Mammary epithelial cell (primary cell): ENCODE results near the gene B3GALT6.

ENCODE experiments used
- CTCF ChIP-seq, 2 donors: IDR thresholded peaks in 1 of 2; conservative IDR thresholded peaks in 1 of 2; 2 replicates each; pipeline ENCODE4 v1.5.1; 2011 to 2012; ENCODE audit warnings: inconsistent platforms in 2 of 2, low read length in 2 of 2, mild to moderate bottlenecking in 2 of 2, control low read depth in 1 of 2, low read depth in 1 of 2; ENCODE audit not compliant: insufficient read depth in 1 of 2; ENCODE audit errors: extremely low read depth in 1 of 2
- EZH2 ChIP-seq: IDR thresholded peaks from 2 replicates; pipeline ENCODE4 v1.6.1; 2012; ENCODE audit warnings: low read length, inconsistent platforms, borderline replicate concordance

- TF ChIP-seq EZH2 (no peak), CTCF (conservative IDR thresholded peaks at IDR 0.05 in 1 of 2, IDR thresholded peaks at IDR 0.05 in 1 of 2; ENCODE audit: extremely low read depth in 1 of 2, insufficient read depth in 1 of 2, low read depth in 1 of 2, low read length in 2 of 2) (no peak)
Observed at GRCh38 chr1:1282998-1283397, 51.0 kb downstream of the B3GALT6 start.
